Parietal lobe (tissue), 2 donors: Measurements from ENCODE around the gene PADI1. TPM values are rescaled to one million over a fixed set of nuclear protein-coding genes. Genes with fewer than 3 reads are reported as not detected.

Experiments
- small RNA-seq: library from RNA; depleted of rRNA; stranded (forward); fragments of <200 nt; gene quantifications from one replicate; pipeline ENCODE3, GENCODE V24; 2014; ENCODE audit warnings: low replicate concordance
- total RNA-seq: library from RNA; depleted of rRNA; stranded (reverse); fragments of >200 nt; gene quantifications from one replicate; pipeline ENCODE4 v1.2.3, GENCODE V29; 2014

PADI1 gene
- not detected for total RNA-seq

GRCh38 chr1:17204546-17205440 lies at the start of gene PADI1:
Gene PADI1 (plus strand): TSS chr1:17205128. CDS start chr1:17205218, 90 bp downstream.

GRCh38 chr1:17248781-17249180 lies 43.9 kb downstream of the PADI1 start, which contains the start of gene PADI3:
Gene PADI3 (plus strand): TSS chr1:17249098. CDS start chr1:17249138, 40 bp downstream.

Small RNA genes within 50 kb of the gene (small RNA-seq; reads per million reads assigned to genes)
- not detected for gene MIR3972

Other genes with a start within 250 kb of the PADI1 start
- 14.7 TPM for gene MFAP2, start 224.5 kb upstream of the PADI1 start, total RNA-seq
- 119 TPM for gene ATP13A2, start 193.2 kb upstream of the PADI1 start, total RNA-seq
- gene SDHB, start 151.1 kb upstream of the PADI1 start, total RNA-seq = 77.9 TPM
- 1.6 TPM for gene PADI2, start 85.7 kb upstream of the PADI1 start, total RNA-seq
- gene PADI3, start 44.0 kb downstream of the PADI1 start, total RNA-seq = not detected
- gene PADI4, start 103.1 kb downstream of the PADI1 start, total RNA-seq = not detected
- not detected for gene PADI6, start 167.1 kb downstream of the PADI1 start, total RNA-seq
- gene RCC2, start 234.5 kb downstream of the PADI1 start, total RNA-seq = 27.9 TPM